HG02759 (cell line): ENCODE measurements around the gene REPIN1.

Experiments used
- ATAC-seq: cut with Tn5 transposase; IDR thresholded peaks from one replicate; pipeline ENCODE4 v1.9.1; 2021; ENCODE audit warnings: mild to moderate bottlenecking, moderate library complexity; ENCODE audit not compliant: unreplicated experiment

Gene REPIN1

DNA sequence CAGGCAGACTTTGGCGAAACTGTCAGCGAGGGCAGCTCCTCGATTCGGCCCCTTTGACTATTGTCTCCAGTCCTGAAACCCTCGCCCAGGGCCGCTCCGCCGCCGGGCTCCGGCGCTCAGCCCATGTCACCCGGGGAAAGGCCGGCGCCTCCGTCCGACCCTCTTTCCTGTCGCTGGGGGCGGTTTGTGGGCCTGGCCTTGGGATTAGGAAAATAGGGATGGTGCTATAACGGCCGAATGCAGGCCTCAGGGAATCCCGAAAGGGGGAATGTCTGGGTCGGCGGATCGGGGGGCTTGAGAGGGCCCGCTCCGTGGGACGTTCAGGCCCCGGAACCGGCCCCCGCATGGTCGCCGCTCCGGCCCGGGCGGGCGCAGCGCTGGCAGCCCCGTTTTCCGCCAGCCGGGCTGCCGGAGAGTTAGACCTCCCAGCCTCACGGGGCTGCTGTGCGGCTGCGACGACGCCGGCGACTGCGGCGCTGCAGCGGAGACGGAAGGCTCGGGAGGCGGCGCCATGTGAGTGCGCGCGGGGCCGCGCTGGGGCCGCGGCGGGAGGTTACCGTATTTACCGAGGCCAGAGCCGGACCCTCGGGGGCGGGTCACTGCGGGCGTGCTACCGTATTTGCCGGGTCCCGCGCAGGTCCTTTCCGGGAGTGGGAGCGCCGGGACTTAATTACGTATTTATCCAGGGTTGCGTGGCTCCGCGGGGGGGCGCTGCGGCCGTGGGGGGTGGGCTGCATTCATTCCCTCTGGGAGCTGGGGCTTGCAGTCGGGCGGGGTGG lies 36.4 kb downstream of the REPIN1 start:
- peak; percentile 54 for ATAC-seq

DNA sequence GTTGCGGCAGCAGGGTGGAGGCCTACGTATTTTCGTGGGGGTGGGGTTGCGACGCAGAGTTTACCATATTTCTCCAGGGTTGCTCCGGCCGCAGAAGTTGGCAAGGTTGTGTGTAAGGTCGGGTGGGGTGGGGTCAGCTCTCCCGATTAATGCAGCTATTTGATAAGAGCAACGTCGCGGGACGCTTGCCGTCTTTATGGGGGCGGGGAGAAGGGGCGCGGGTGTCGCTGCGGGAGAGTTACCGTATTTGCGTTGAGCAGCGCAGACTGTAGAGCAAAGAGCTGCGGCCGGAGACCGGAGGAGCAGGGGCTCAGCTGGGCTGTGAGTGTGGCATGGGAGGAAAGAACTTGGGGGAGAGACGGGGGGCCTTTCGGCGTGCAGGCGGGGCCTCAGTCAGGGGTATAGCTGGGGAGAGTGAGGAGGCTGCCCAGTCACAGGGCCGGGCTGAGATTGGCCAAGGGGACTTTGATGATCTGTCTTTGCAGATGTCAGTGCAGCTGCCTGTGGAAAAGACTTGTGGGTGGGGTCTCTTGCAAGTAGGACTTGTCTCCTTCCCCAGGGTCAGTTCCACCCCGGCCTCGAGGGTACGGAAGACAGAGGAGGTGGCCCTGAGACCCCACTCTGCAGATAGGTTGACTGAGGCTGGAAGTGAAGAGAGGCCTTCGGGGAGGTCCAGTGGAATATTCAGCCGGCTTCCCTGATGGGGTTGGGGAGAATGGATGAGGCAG lies 37.1 kb downstream of the REPIN1 start:
- no peak for ATAC-seq

DNA sequence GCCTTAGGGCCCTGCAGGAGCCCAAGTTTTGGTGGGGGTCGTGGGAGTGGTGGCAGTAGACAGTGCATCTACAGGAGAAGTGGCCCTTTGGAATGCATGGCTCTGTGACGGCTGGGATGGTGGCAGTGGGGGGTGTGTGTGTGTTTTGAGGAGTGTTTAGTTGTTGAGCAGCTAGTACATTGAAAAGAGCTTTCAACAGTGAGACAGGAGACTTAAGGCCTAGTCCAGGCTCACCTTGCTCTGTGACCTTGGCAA lies 37.6 kb downstream of the REPIN1 start:
- ATAC-seq, result no peak

DNA sequence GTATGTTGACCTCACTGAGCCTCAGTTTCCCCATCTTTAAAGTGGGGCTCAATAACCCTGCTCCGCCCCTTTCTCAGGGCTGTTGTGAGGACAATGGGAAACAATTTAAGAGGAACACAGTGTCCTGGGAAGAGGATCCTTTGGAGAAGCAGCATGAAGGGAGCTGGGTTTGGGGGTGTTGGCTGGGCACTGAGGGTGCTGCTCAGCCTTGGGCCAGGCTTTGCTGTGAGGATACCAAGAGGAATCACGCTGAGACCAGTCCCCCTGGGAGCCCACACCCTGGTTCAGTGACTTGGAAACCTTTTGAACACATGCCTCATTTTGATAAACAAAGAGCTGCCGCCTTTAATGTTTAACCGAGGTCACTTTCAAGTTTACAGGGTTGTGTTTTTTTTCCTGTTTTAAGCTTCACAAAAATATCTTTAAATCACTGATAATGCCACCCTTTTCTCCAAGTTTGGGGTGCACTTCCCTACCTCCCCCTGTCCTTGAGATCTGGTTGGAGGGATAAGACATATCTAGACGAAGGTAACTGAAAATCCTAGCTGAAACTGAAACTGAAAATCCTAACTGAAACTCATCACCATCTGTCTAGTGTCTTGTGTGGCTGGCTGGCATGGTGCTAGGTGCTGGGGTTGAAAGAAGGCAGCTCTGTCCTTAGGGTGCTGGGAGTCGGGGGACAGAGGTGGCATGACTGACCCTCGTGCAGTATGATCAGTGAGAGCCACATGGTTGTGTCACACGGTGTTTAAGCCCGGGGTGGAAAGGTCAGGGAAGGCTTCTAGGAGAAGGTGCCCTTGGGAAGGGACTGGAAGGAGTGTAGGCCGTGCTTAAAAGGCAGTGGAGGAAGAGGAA lies 38.2 kb downstream of the REPIN1 start:
- peak; percentile 57 for ATAC-seq

DNA sequence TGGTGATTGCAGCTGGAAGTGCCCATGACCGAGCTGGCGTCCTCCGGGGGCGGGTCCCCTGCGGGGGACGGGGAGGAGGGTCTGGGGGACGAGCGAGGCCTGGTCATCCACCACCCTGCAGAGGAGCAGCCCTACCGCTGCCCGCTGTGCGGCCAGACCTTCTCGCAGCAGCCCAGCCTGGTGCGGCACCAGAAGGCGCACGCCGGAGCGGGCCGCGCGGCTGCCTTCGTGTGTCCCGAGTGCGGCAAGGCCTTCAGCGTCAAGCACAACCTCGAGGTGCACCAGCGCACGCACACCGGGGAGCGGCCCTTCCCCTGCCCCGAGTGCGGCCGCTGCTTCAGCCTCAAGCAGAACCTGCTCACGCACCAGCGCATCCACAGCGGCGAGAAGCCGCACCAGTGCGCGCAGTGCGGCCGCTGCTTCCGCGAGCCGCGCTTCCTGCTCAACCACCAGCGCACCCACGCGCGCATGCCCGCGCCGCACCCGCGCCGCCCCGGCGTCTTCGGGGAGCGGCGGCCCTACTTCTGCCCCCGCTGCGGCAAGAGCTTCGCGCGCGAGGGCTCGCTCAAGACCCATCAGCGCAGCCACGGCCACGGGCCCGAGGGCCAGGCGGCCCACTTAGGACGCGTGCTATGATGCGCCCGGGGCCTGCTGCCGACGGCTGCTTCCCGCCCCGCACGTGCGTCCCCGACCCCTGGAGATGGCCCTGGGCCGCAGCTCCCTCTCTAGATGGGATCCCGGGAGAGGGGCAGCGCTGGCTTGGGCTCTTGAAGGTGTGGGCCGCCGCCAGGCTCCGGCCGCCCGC lies 39.2 kb downstream of the REPIN1 start:
- no peak for ATAC-seq

DNA sequence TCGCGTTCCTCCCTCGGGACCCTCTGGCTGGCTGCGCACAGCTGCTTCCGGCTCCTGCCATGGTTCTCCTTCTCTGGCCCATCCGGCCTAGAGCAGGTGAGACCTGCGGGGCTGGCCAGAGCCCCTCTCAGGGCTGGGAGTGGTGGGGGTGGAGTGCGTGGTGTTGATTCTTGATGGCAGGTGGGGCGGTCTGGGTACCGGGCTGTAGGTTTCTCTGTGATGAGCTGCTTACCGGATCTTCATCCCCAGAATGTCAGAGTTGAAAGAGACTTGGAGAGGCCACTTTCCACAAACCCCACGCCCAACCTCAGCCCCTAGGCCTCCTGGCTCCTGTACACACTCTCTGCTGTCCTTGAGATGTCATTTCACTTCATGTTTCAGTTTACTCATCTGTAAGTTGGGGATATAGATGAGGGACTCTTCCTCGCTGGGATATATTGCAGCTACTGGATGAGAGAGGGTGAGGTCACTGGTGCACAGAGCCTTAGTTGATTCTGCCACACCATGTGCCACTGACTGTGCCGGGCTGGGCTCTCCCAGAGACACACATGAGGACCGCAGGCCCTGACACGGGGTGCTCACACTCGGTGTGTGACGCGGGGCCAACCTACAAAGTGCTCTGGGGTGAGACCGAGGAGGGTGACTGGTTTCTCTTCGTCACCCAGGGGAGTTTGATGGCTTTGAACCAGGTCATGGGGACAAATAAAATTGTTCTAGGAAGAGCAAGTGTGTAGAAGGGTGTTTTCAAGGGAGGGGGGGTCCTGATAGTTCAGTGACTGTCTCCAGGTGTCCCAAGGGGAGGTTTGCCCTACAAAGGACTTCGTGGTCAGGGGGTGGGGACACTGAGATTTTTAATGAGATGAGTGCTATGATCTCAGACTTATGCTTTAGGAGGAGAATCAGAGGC lies 40.0 kb downstream of the REPIN1 start:
- ATAC-seq, result no peak

DNA sequence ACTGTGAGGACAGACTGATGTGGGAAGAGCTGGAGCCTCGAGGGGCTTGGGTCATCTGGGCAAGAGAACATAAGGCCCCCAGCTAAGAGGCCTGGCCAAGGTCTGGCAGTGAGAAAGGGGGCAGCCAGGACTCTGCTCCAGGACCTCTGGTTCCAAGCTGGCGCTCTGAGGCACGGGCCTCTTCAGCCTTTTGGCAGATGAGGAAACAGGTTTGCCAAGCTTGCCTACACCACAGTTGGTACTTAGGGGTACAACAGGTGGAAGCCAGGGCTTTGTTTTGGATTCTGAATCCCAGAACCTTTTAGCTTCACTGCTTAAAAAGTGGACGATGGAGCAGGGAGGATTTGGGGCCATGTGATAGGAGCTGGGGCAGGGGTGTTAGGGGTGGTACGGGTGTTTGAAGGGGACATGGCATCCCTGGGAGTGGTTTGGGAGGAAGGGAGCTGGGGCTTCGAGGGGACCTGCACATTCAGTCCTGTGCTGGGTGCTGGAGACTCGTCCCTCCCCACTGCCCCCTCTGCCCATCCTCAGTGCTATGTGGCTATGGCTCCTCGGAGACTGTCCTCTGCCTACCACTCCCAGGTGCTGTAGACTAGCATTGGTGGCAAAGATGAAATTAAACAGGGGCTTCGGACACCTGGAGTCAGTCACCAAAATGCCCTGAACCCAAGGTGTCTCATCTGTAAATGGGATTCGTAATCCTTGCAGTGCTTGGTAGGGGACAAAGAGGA lies 40.8 kb downstream of the REPIN1 start:
- no peak for ATAC-seq

DNA sequence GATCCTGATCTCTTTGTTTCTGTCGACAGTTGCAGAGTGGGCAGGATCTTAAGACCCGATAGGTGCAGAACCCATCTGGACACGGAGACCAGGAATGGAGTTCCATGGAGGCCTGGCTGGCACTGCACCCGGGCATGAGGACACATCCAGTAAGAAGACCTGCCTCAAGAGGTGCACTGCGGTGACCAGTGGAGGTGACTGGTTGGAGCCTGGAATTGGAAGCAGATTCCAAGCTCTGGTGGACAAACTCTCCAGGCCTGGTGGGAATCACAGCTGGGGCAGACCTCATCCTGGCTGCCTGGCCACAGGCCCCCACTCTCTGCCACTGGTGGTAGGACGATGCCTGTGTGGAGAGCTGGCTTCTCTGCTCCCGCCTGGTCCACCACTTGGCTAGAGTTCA lies 41.5 kb downstream of the REPIN1 start:
- no peak for ATAC-seq

DNA sequence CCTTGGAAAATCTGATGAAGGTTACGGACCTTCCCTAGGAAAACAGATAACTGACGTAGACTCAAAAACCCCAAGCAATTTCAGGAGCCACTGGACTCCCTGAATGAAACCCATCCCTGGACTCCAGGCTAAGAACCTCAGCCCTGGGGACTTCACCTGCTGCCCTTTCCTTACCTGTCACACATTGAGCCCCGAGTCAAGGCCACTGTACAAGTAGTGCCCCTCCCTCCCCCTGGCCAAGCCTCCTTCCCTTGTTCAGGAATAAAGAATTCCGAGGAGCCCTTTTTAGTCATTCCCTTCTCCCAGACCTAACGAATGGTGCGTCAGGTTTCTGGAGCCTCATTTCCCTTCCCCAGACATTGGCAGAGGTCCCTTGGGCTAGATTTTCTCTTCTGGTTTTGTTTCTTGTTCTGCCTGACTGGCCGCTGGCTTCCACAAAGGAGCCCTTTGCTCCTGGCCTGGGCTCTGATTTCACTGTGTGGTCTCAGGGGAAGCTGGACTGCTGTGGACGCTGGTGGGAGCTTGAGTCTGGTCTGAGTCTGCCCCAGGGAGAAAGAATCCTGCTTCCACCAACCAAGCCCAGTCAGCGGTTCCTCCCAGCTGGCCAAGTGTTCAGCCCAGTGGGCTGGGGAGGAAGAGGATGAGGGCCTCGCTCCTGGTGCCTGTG lies 42.2 kb downstream of the REPIN1 start:
- no peak for ATAC-seq

DNA sequence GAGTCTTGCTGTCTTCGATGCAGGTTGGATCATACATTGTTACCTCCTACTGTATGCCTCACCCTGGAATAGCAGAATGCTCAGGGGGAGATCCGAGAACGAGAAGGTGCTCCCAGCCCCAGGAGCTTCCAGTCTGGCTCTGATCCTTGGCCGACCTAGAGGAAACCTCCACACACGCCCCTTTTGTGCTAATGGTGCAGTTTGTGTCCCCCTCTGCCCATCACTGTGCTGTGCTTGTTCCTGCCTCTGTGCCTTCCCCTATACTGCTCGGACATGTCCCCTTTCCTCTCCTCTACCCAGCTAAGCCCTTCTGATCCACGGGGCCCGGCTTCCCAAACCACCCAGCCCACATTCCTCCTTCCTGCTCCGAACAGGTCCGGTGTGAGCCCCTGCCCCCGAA lies 43.0 kb downstream of the REPIN1 start:
- no peak for ATAC-seq

DNA sequence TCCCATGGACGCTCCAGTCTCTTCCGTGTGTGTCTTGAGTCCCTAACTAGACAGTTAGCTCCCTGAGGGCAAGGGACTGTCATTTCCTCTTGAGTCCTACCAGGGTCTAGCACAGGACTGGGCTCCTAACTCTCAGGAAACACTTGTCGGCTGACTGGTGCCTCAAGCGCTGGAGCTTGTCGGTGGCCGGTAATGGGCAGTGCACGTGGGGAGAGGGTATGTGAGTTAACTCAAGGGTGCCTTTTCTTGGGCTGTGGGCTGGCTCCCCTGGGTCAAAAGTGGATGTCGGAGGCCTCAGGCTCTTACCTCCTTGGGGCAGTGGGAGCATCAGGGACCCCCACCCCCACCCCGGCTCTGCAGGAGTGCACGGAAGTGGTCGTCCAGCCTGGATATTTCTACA lies 43.4 kb downstream of the REPIN1 start:
- no peak for ATAC-seq

DNA sequence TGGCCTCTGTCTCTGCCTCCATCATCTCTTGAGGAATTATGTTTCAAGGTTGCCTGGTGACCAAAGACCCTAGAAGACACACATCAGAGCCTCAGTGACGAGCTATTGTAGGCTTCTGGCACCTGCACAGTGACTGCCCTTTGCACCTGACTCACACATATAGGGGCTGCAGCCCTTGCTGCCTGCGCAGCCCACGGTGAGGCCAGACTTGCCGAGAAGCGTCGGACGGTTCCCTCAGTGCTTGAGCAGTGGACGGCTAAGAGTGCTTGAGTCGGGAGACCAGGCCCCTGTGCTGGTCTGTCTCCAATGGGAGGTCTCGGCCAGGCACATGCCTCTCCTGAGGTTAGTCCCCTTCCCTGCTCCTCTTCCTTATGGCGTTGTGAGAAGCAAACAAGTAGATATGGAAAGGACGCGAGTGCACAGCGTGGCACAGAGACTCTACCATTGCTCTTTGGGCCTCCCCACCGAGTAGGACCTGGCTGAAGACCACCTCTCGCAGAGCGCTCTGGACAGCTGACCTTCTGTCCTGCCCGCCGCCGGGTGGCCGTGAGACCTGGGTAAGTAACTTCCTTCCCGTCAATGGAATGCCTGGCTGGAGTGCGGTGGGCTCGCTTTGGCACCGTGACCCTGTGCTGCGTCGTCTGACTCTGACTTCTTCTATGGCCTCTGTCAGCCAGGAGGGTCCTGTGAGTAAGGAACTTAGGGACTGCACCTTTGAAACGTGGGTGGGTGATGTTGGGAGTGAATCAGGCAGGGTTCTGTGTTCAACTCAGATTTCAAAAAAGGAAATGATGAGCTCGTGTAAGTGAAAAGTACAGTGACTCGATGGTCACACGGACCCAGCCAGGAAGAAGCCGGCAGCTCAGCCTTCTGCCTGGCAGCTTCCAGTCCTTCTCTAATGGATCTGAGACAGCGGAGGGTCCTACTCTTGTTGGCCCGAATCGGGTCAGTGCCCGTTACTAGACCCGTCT lies 44.2 kb downstream of the REPIN1 start:
- no peak for ATAC-seq

DNA sequence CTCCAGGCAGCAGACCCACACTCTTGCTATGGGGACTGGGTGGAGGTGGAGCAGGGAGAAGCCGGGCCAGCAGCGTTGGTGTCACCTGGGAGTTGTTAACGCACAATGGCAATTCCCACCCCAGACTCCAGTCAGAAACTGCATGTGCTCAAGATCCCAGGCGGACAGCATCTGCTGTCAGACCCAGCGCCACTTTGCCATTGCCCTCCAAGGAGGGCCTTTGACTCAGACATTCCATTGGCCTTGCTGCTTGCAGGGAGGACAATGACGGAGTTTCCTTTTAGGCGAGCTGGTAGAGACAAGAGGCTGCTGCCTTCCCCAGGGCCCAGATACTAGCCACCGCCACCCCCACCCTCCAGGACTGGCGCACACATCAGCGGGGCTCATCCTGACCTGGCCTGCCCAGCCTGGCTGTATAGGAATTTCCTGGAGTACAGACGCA lies 45.0 kb downstream of the REPIN1 start:
- no peak for ATAC-seq

DNA sequence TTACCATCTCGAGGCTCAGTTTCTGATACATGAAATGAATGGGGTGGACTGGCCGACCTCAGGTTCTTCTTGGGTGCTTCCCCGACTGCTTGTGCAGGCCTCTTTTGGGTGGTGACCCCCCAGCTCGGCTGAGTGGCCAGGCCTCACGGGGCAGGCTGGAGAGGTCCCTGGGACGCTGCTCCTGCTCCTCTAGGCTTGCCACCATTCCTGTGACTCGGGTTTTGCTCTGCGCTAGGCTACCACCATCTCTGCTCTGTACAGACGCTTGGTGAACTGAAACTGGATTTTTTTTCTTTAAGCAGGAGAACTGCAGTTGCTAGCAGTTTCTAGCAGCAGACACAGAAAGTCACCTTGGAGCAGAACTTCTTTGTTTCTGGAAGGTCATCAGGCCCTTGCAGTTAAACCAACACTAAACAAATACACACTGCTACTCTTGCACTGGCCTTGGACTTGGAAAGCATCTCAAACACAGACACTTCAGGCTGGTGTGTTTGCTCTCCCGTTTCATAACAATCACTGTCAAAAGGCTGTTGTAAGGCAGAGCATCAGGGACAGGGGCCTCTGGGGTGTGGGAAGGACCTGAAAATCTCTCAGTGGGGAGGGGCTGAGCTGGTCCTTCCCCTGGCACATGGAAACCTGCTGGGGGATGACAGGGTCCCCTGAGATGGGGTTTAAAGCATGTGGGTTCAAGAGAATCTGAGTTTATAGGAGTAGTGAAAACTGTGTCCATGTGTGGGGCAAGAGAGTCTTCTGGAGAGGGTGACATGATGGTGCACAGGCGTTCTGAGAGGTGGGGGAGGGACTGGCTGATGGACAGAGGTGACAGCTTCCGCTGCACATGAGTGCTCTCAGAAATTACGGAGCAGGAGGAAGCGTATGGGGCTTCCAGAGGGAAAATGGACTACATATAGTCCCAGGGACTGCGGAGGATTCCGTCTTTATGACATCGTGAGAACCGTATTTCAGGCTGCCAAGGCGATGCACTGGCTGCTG lies 46.8 kb downstream of the REPIN1 start:
- ATAC-seq, result no peak

DNA sequence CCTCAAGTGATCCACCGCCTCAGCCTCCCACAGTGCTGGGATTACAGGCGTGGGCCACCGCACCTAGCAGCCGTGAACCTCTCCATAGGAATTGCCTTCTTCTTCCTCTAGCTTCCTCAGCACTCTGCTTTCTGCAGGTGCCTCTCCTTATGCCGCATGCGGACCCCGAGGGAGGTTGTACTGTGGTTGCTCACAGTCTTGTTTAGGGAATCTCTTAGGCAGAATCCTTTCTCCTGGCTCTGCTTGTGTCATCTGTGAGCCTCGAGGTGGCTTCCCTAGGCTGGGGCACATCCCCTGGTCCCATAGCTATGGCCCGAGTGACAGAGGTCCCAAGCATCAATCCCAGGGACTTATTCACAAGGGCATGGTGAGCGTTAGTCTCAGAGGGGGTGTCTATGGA lies 48.6 kb downstream of the REPIN1 start:
- no peak for ATAC-seq

DNA sequence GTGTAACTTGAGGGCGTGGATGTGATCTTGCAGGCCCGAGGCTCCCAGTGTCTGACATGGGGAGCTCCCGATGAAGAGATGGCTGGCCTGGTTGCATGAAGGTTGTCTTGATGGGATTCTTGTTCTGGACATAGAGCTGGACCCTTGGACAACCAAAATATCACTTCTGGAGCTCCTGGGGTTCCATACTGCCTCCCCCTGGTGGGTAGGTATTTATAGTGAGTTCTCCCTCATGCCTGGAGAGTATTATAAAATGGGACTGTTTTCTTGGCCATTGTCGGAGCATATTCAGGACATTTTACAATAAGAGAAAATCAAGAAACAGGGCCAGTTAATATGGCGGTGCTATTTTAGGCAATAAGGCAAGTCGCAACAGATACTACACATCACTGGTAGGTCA lies 49.2 kb downstream of the REPIN1 start:
- no peak for ATAC-seq
